ENCODE data around the gene SNX3. TPM values are rescaled to one million over a fixed set of nuclear protein-coding genes. Genes with fewer than 3 reads are reported as not detected.

SNX3 gene
- total RNA-seq, 1 experiment from 2014 or later, result 110 TPM

GRCh38 chr6:108176281-108177089 lies 84.4 kb downstream of the SNX3 start:
- ChIA-PET CTCF (no interaction called here), POLR2A (ENCODE audit: unreplicated experiment) (no interaction called here)
- Histone ChIP-seq H3K27ac (ENCODE audit: low read length) (no peak overlapping the region), H3K9me2 (replicated peaks; ENCODE audit: low read length) (no peaks in the 10 kb centered on the region), H4K20me1 (ENCODE audit: low read length) (no peaks in the 10 kb centered on the region), H3K9me3 (ENCODE audit: low read length) (no peaks in the 10 kb centered on the region), H3K36me3 (ENCODE audit: low read depth, low read length) (no peaks in the 10 kb centered on the region), H3K4me3 (ENCODE audit: low read length) (no peak overlapping the region), H2AFZ (ENCODE audit: low read length) (no peak overlapping the region), H3K27me3 (ENCODE audit: low read length) (no peaks in the 10 kb centered on the region), H3K9ac (ENCODE audit: low read length) (no peak overlapping the region), H3K4me1 (ENCODE audit: insufficient read depth, low read length) (no peaks in the 10 kb centered on the region), H3K79me2 (ENCODE audit: low read length) (no peaks in the 10 kb centered on the region), H3K4me2 (ENCODE audit: low read length) (no peak overlapping the region), H3F3A (ENCODE audit: low read length, unreplicated experiment) (no peaks in the 10 kb centered on the region)
- no peak for TF ChIP-seq EZH2 (IDR thresholded peaks at IDR 0.05; ENCODE audit: low read length, unreplicated experiment)
- no peak for TF ChIP-seq EZH2phosphoT487 (IDR thresholded peaks at IDR 0.05; ENCODE audit: borderline replicate concordance, low read length)
- TF ChIP-seq CTCF (conservative IDR thresholded peaks at IDR 0.05; ENCODE audit: low read depth, low read length), result no peak
- DNase-seq (no peak), ATAC-seq (no peak)
- no TSS peak for BruUV-seq (replicated peaks)
- intact Hi-C loops (cut with micrococcal nuclease), result no loop called here

GRCh38 chr6:108175592-108176279 lies 85.1 kb downstream of the SNX3 start:
- H3F3A ChIP-seq (ENCODE audit: low read length, unreplicated experiment), result no peaks in the 10 kb centered on the region
- TF ChIP-seq EZH2phosphoT487 (IDR thresholded peaks at IDR 0.05; ENCODE audit: borderline replicate concordance, low read length), result no peak
- peak; percentile 53 for TF ChIP-seq CTCF (conservative IDR thresholded peaks at IDR 0.05; ENCODE audit: low read depth, low read length)
- no peaks in the 10 kb centered on the region for H3K9me3 ChIP-seq (ENCODE audit: low read length)
- peak; percentile 49 for ATAC-seq
- BruUV-seq (replicated peaks), result no TSS peak
- no peaks in the 10 kb centered on the region for H3K27me3 ChIP-seq (ENCODE audit: low read length)
- no peak for DNase-seq
- peak overlapping the region; percentile 59 for H3K4me3 ChIP-seq (ENCODE audit: low read length)
- POLR2A ChIA-PET (ENCODE audit: unreplicated experiment), result no interaction called here
- no peak overlapping the region for H3K9ac ChIP-seq (ENCODE audit: low read length)
- no peaks in the 10 kb centered on the region for H4K20me1 ChIP-seq (ENCODE audit: low read length)
- no peak overlapping the region for H3K27ac ChIP-seq (ENCODE audit: low read length)
- intact Hi-C loops (cut with micrococcal nuclease), result no loop called here
- CTCF ChIA-PET, result interaction anchor here (0.6 kb wide), 1 partner anchor 315 kb away, joined by 3 read pairs; no protein-coding TSS in a partner anchor
- H3K36me3 ChIP-seq (ENCODE audit: low read depth, low read length), result no peaks in the 10 kb centered on the region
- peak overlapping the region; percentile 76 for H3K4me2 ChIP-seq (ENCODE audit: low read length)
- H2AFZ ChIP-seq (ENCODE audit: low read length), result peak overlapping the region; percentile 78
- no peaks in the 10 kb centered on the region for H3K9me2 ChIP-seq (replicated peaks; ENCODE audit: low read length)
- no peaks in the 10 kb centered on the region for H3K4me1 ChIP-seq (ENCODE audit: insufficient read depth, low read length)
- H3K79me2 ChIP-seq (ENCODE audit: low read length), result no peaks in the 10 kb centered on the region

DNA sequence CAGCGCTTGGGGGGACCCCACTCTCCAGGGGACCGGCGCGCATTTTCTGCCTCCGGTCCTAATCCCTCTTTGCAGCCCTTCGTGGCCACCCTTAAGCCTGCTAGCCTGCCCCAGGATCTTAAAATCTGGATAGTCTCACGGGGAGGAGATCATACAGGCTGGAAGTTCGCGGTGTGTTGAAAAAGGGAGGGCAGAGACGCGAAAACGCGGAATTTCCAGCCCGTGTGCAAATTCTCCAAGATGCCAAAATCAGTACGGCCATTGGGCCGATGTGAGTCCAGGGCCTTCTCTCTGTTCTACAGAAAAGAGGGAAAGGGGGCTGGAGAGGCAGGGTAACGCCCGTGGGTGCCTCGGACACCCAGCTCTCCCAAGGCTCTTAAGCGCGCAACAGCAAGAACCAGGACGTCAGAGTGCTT lies 85.7 kb downstream of the SNX3 start:
- ChIA-PET CTCF (no interaction called here), POLR2A (ENCODE audit: unreplicated experiment) (no interaction called here)
- Histone ChIP-seq H3K36me3 (ENCODE audit: low read depth, low read length) (no peaks in the 10 kb centered on the region), H3K9me2 (replicated peaks; ENCODE audit: low read length) (no peaks in the 10 kb centered on the region), H3K4me1 (ENCODE audit: insufficient read depth, low read length) (no peaks in the 10 kb centered on the region), H3K4me2 (ENCODE audit: low read length) (peak overlapping the region; percentile 76; the same call in 1 of the 2 replicates), H3K4me3 (ENCODE audit: low read length) (peak overlapping the region; percentile 59), H3K79me2 (ENCODE audit: low read length) (no peaks in the 10 kb centered on the region), H3F3A (ENCODE audit: low read length, unreplicated experiment) (no peaks in the 10 kb centered on the region), H3K9ac (ENCODE audit: low read length) (no peak overlapping the region), H2AFZ (ENCODE audit: low read length) (peak overlapping the region; percentile 78), H3K9me3 (ENCODE audit: low read length) (no peaks in the 10 kb centered on the region), H3K27me3 (ENCODE audit: low read length) (no peaks in the 10 kb centered on the region), H4K20me1 (ENCODE audit: low read length) (no peaks in the 10 kb centered on the region), H3K27ac (ENCODE audit: low read length) (no peak overlapping the region)
- intact Hi-C loops (cut with micrococcal nuclease), result no loop called here
- ATAC-seq, result no peak
- no peak for TF ChIP-seq CTCF (conservative IDR thresholded peaks at IDR 0.05; ENCODE audit: low read depth, low read length)
- no peak for TF ChIP-seq EZH2 (IDR thresholded peaks at IDR 0.05; ENCODE audit: low read length, unreplicated experiment)
- TF ChIP-seq EZH2phosphoT487 (IDR thresholded peaks at IDR 0.05; ENCODE audit: borderline replicate concordance, low read length), result no peak
- no peak for DNase-seq
- no TSS peak for BruUV-seq (replicated peaks)
